GM19468 (cell line): ENCODE results near the gene NMUR2.

ENCODE experiments used
- ATAC-seq: cut with Tn5 transposase; IDR thresholded peaks from one replicate; pipeline ENCODE4 v1.9.1; 2021; ENCODE audit warnings: mild to moderate bottlenecking, moderate library complexity, moderate number of reproducible peaks; ENCODE audit not compliant: unreplicated experiment; ENCODE audit errors: extremely low read depth

NMUR2 gene

GRCh38 chr5:152405145-152405544 lies at the start of gene NMUR2:
NMUR2 (minus strand) TSS chr5:152405279; CDS start chr5:152405113, 166 bp downstream.
- ATAC-seq: no peak

GRCh38 chr5:152443935-152444334 lies 38.9 kb upstream of the NMUR2 start:
- no peak for ATAC-seq

GRCh38 chr5:152439791-152440190 lies 34.7 kb upstream of the NMUR2 start:
- ATAC-seq: no peak

DNA sequence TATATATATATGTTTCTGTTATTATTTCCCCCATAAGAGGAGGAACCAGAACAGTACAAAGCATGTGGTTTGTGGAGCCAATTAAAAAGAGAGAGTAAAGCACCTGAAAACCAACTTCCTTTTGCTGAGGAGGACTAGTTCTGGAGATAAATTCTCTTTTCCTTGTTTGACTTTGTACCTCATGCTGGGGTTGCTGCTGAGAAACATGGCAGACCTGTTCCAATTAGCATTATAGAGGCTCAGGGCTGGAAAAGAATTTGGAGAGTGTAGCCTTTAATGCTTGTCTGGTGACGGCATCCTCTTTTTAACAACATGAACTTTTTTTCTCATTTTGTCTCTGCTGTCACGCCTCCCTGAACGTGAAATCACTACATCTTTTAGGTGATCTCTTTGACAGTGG lies 32.8 kb upstream of the NMUR2 start:
- no peak for ATAC-seq

- no peak for ATAC-seq
Measured at GRCh38 chr5:152427721-152428120, 22.6 kb upstream of the NMUR2 start.

- no peak for ATAC-seq
Measured at GRCh38 chr5:152425083-152425482, 20.0 kb upstream of the NMUR2 start.

DNA sequence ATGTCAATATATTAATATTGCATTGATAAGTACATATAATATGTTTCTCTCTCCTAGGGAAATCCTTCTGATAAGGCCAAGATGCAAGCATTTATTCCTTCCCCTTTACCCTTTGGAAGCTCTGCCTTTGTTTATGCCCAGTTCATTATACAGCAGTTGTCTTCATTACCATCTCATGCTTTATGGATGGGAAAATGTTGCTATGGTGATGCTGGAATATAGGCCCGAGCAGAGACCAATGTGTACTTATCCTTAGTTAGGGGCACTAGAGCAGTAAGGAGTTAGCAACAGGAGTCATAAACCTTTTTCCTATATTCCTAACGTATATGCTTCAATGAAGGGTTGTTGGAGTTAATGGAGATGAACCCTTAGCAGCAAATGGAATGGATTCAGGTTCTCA lies 19.4 kb upstream of the NMUR2 start:
- ATAC-seq: no peak

- ATAC-seq: no peak
Measured at GRCh38 chr5:152422081-152422480, 17.0 kb upstream of the NMUR2 start.

DNA sequence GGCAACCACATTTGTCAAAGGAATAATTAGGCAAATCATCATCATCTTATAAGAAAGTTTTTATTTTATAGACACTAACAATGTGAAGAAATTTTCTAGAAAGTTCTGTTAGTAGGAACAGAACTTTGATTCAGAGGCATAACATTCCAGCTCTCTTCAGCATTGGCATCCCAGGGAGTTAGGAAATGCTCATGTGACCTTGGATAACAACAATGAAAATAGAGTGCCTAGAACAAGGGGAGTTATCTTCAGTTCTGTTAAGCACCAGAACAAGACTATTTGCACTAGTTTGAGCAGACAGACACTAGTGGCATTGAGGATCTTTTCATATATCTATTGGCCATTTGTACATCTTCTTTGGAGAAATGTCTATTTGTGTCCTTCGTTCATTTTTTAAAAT lies 7.0 kb upstream of the NMUR2 start:
- ATAC-seq: no peak

DNA sequence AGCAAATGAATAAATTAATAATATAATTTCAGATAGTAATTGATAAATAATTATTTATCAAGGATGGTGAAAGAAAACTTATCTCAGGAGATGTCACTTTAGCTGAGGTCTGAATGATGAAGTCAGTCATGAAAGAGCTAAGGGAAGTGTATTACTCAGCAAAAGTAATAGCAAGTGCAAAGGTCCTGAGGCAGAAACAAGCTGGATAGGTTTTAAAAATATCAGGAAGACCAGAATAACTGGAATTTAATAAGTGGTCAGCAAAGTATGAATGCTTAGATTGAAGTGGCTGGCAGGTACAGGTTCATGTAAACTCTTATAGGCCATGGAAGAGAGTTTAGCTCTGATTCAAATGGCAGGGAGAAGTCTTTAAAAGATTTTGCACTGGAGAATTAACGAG lies 1.0 kb upstream of the NMUR2 start:
- ATAC-seq: no peak

- ATAC-seq: no peak
Measured at GRCh38 chr5:152404494-152404893, 585 bp downstream of the NMUR2 start.

DNA sequence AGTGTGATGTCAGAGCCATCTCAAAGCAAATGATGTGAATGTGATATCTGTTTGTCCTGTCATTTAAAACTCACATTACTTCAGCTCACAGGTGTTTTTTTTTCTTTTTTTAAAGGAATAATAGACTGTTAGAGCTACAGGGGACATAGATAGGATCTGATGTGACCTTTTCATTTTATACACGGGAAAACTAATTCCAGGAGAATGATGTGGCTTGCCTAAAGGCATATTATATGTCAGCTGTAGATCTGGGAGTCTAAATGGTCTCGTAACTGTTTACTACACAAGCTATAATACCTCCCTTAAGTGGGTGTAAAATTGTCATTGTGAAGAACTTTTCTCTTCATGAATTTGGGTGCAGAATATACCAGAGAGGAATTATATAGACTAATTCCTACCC lies 2.0 kb downstream of the NMUR2 start:
- ATAC-seq: no peak

DNA sequence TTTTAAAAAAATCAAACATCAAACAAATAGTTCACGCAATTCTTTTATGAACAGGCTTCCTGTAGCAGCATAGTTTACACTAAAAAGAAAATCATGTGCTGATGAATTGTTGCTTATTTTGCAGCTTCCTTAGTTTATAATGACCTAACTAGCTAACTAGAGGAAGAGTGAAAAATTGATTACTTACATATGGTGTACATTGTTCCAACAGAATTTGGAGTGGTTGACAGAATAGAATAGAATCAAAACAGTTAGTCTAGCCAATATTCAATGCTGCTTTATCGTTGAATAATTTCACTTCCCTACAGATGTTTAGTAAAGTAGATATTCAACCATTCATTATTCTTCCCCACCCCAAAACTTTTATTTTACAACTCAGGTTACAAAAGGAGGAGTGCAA lies 4.2 kb downstream of the NMUR2 start:
- no peak for ATAC-seq

- ATAC-seq: peak; percentile 66
Measured at GRCh38 chr5:152397581-152397980, 7.5 kb downstream of the NMUR2 start.

- no peak for ATAC-seq
Measured at GRCh38 chr5:152393441-152393840, 11.6 kb downstream of the NMUR2 start.

GRCh38 chr5:152389208-152389849 lies 15.8 kb downstream of the NMUR2 start:
- no peak for ATAC-seq

GRCh38 chr5:152388610-152389009 lies 16.5 kb downstream of the NMUR2 start:
- no peak for ATAC-seq

GRCh38 chr5:152380415-152381123 lies 24.5 kb downstream of the NMUR2 start:
- no peak for ATAC-seq

GRCh38 chr5:152379331-152379730 lies 25.7 kb downstream of the NMUR2 start:
- ATAC-seq: no peak

DNA sequence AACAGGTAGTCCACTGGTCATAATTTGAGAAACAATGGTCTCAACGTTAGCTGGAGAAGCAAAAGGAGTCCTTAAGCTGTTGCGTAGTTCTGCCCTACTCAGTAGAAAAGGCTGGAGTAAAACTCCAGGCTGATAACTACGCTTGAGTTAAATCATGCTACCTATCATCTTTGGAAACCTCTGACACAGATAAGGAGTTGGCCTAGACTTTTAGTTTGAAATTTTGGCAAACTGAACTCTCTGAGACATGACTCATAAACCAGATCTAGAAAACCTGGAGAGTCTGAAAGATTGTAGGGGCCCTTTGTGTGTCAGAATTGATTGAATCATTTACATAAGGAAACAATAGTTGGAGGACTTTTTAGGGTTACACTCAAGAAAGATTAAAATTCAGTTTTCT lies 26.3 kb downstream of the NMUR2 start:
- no peak for ATAC-seq

DNA sequence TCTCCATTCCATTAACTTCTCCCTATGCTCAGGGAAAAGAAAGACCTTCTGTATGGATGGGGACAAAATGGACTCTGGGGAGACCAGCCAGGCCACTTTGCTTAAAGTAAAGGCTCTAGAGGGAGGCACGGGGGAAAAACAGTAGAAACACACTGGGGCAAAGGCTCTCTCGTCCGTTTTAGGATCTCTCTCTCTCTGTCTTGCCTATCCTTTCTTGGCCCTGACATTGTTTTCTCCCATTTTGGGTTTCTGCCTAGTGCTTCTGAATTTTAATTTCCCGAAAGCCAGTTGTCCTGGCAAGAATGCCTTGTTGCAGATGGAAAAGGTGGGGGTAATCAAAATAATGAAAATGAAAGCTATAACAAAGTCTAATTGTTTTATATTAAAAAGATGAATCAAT lies 28.2 kb downstream of the NMUR2 start:
- ATAC-seq: no peak

DNA sequence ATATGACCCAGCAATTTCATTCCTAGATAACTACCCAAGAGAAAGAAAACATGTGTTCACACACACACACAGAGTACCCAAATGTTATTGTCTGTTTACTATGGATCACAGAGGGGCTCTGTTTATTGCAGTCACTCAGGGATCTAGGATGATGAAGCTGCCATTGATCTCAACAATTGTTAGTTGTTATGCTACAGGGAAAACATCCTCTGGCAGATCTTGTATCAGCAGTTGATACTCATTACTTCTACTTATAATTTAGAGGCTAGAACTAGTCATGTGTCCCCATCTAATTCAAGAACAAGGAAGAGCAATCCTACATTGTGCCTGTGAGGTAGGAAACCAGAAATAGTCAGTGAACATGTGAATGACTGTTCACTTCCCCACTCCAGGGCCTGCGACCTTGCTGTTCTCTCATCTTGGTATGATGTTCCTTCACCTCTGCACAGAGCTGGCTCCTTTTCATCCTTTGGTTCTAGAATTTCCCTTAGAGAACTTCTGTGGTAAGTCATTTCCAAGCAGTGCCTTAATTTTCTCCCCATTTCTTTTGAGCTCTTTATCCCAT lies 30.3 kb downstream of the NMUR2 start:
- no peak for ATAC-seq
